Tibial nerve (tissue), 3 donors: Measurements from ENCODE around the gene PARN.

ENCODE experiments used
- CTCF ChIP-seq, 5 experiments: fragments of 200-600 bp in 3 of 5; fragments of 450-650 bp in 2 of 5; sonication (generic) in 3 of 5; IDR thresholded peaks; one replicate each; pipeline ENCODE4 v1.5.1; 2016 to 2019; ENCODE audit warnings: antibody characterized with exemption in 5 of 5, mild to moderate bottlenecking in 3 of 5, moderate library complexity in 2 of 5
- POLR2A ChIP-seq, 2 donors: fragments of 450-650 bp; IDR thresholded peaks; one replicate each; pipeline ENCODE4 v1.6.1; 2017; ENCODE audit warnings: antibody characterized with exemption in 2 of 2, mild to moderate bottlenecking in 2 of 2, moderate library complexity in 2 of 2

- TF ChIP-seq CTCF (IDR thresholded peaks at IDR 0.05) (no peak), POLR2A (IDR thresholded peaks at IDR 0.05) (no peak)
These were observed 220.5 kb downstream of the PARN start for GRCh38 chr16:14409563-14409962.
